Upper lobe of left lung (tissue), 6 donors: Measurements from ENCODE around the gene RRP1B. TPM values are rescaled to one million over a fixed set of nuclear protein-coding genes. Genes with fewer than 3 reads are reported as not detected.

Source experiments
- ATAC-seq, 2 donors: fragments of 200-7000 bp; cut with Tn5 transposase; one replicate each; pipeline ENCODE4 v1.9.1; 2022; ENCODE audit warnings: mild to moderate bottlenecking in 2 of 2, moderate library complexity in 2 of 2; ENCODE audit not compliant: low FRiP score in 2 of 2
- DNase-seq, 2 donors: peaks; one replicate each; pipeline ENCODE4 v3.0.0-alpha.2; 2019 to 2020
- H3K27ac ChIP-seq, 4 donors: fragments of 200-600 bp; sonication (generic); one replicate each; pipeline ENCODE4 v1.5.1; 2016 to 2019
- H3K27me3 ChIP-seq, 4 donors: fragments of 200-600 bp; sonication (generic); one replicate each; pipeline ENCODE4 v1.5.1; 2017 to 2019
- H3K36me3 ChIP-seq, 4 donors: fragments of 200-600 bp; sonication (generic); one replicate each; pipeline ENCODE4 v1.5.1; 2016 to 2019
- H3K4me1 ChIP-seq, 4 donors: fragments of 200-600 bp; sonication (generic); one replicate each; pipeline ENCODE4 v1.5.1; 2018 to 2019
- H3K4me3 ChIP-seq, 4 donors: fragments of 200-600 bp; sonication (generic); one replicate each; pipeline ENCODE4 v1.5.1; 2017 to 2019; ENCODE audit warnings: mild to moderate bottlenecking in 2 of 4, moderate library complexity in 1 of 4
- H3K9me3 ChIP-seq, 4 donors: fragments of 200-600 bp; sonication (generic); one replicate each; pipeline ENCODE4 v1.5.1; 2018 to 2019
- CTCF ChIP-seq, 6 experiments: fragments of 450-650 bp in 4 of 6; fragments of 200-600 bp in 2 of 6; sonication (generic) in 2 of 6; IDR thresholded peaks; one replicate each; pipeline ENCODE4 v1.5.1; 2016 to 2019; ENCODE audit warnings: antibody characterized with exemption in 6 of 6
- EP300 ChIP-seq, 4 donors: sonication (generic); formaldehyde crosslinking; IDR thresholded peaks; one replicate each; pipeline ENCODE4 v1.5.1; 2017; ENCODE audit warnings: antibody characterized with exemption in 4 of 4, control low read depth in 2 of 4
- POLR2A ChIP-seq, 4 donors: fragments of 450-650 bp; IDR thresholded peaks; one replicate each; pipeline ENCODE4 v1.5.1; 2016 to 2017; ENCODE audit warnings: antibody characterized with exemption in 4 of 4, mild to moderate bottlenecking in 2 of 4
- POLR2AphosphoS5 ChIP-seq, 2 donors: sonication (generic); formaldehyde crosslinking; IDR thresholded peaks; one replicate each; pipeline ENCODE4 v1.5.1; 2017; ENCODE audit warnings: antibody characterized with exemption in 2 of 2
- WGBS, 2 donors: methylation state at CpG; one replicate each; pipeline ENCODE4 v1.1.5; 2017 to 2018; 5-methylcytosine and 5-hydroxymethylcytosine counted together
- total RNA-seq, 6 donors: library from RNA; depleted of rRNA in 4 of 6; stranded (reverse); fragments of >200 nt in 4 of 6; gene quantifications; one replicate each; pipeline versions ENCODE4 v1.1.0 to v1.2.1, GENCODE V29; 2016 to 2021
- donor health status: DM: no; HTN: no; CAD: no; lungs with moderate emphysema.
- donor health status: DM: no; HTN: yes; CAD: no; lungs with severe emphysema.

RRP1B gene
- total RNA-seq, 6 donors from 2014 or later: 11.5 to 22.8 (median 19.7) TPM

GRCh38 chr21:43719748-43720538, 60.6 kb downstream of the RRP1B start:
- WGBS, 2 donors: 21 to 66% methylated on average over 10 to 24 of the region's 49 CpGs
- peaks cover 37 to 49% (median 40%) of the 10 kb centered on the region in 4 donors for H3K4me1 ChIP-seq
- peaks cover 6 to 13% (median 9%) of the 10 kb centered on the region in 4 donors for H3K36me3 ChIP-seq
- no peaks in the 10 kb centered on the region for H3K9me3 ChIP-seq
- peak in 1 of 6 experiments; percentile 9 for TF ChIP-seq CTCF (IDR thresholded peaks at IDR 0.05)
- peak in 1 of 4 donors; percentile 18 for TF ChIP-seq POLR2A (IDR thresholded peaks at IDR 0.05)
- no peak for TF ChIP-seq EP300 (IDR thresholded peaks at IDR 0.05)
- ATAC-seq (peak; percentile 17 to 27), DNase-seq (no peak)
- peak overlapping the region; percentile 93 to 98 (median 96) for H3K27ac ChIP-seq
- H3K4me3 ChIP-seq: peak overlapping the region; percentile 79 to 97 (median 95)
- H3K27me3 ChIP-seq: no peaks in the 10 kb centered on the region

- peak overlapping the region; percentile 79 to 97 (median 95) for H3K4me3 ChIP-seq
- peak overlapping the region; percentile 93 to 98 (median 96) for H3K27ac ChIP-seq
- no peaks in the 10 kb centered on the region for H3K27me3 ChIP-seq
- no peaks in the 10 kb centered on the region for H3K9me3 ChIP-seq
- DNase-seq (no peak), ATAC-seq (peak in 1 of 2 donors; percentile 9)
- peaks cover 6 to 13% (median 9%) of the 10 kb centered on the region in 4 donors for H3K36me3 ChIP-seq
- WGBS, 2 donors: 69 to 71% methylated on average over 11 to 16 of the region's 16 CpGs
- TF ChIP-seq POLR2A (IDR thresholded peaks at IDR 0.05) (no peak), POLR2AphosphoS5 (IDR thresholded peaks at IDR 0.05) (no peak), EP300 (IDR thresholded peaks at IDR 0.05) (no peak), CTCF (IDR thresholded peaks at IDR 0.05) (no peak)
- H3K4me1 ChIP-seq: peaks cover 44 to 56% (median 47%) of the 10 kb centered on the region in 4 donors
These were observed 61.3 kb downstream of the RRP1B start for GRCh38 chr21:43720539-43721166.

- DNase-seq (peak in 1 of 2 donors; percentile 56), ATAC-seq (no peak)
- H3K9me3 ChIP-seq: no peaks in the 10 kb centered on the region
- 60 to 66% methylated on average over 2 to 4 of the region's 4 CpGs for WGBS, 2 donors
- peak overlapping the region in 3 of 4 donors; percentile 79 to 97 (median 94) for H3K4me3 ChIP-seq
- no peaks in the 10 kb centered on the region for H3K27me3 ChIP-seq
- peaks cover 50 to 62% (median 52%) of the 10 kb centered on the region in 4 donors for H3K4me1 ChIP-seq
- H3K36me3 ChIP-seq: peaks cover 6 to 13% (median 9%) of the 10 kb centered on the region in 4 donors
- TF ChIP-seq EP300 (IDR thresholded peaks at IDR 0.05): peak in 1 of 4 donors; percentile 7
- TF ChIP-seq POLR2A (IDR thresholded peaks at IDR 0.05): no peak
- peak overlapping the region; percentile 93 to 98 (median 96) for H3K27ac ChIP-seq
These were observed 61.8 kb downstream of the RRP1B start for GRCh38 chr21:43721206-43721605.

GRCh38 chr21:43721939-43722338, 62.6 kb downstream of the RRP1B start:
- WGBS, 2 donors: 58 to 63% methylated on average over 3 of the region's 3 CpGs
- H3K4me3 ChIP-seq: peak overlapping the region in 2 of 4 donors; percentile 94 to 97
- H3K4me1 ChIP-seq: peaks cover 57 to 69% (median 60%) of the 10 kb centered on the region in 4 donors
- peaks cover 6 to 13% (median 9%) of the 10 kb centered on the region in 4 donors for H3K36me3 ChIP-seq
- peak in 1 of 2 donors; percentile 58 for DNase-seq
- TF ChIP-seq EP300 (IDR thresholded peaks at IDR 0.05) (no peak), POLR2A (IDR thresholded peaks at IDR 0.05) (no peak), POLR2AphosphoS5 (IDR thresholded peaks at IDR 0.05) (no peak), CTCF (IDR thresholded peaks at IDR 0.05) (no peak)
- H3K9me3 ChIP-seq: no peaks in the 10 kb centered on the region
- no peak for ATAC-seq
- H3K27ac ChIP-seq: peak overlapping the region; percentile 36 to 97 (median 76)
- no peaks in the 10 kb centered on the region for H3K27me3 ChIP-seq

- ATAC-seq: no peak
- TF ChIP-seq EP300 (IDR thresholded peaks at IDR 0.05): no peak
- TF ChIP-seq POLR2A (IDR thresholded peaks at IDR 0.05): no peak
- no peak for TF ChIP-seq POLR2AphosphoS5 (IDR thresholded peaks at IDR 0.05)
- no peak for TF ChIP-seq CTCF (IDR thresholded peaks at IDR 0.05)
- H3K27me3 ChIP-seq: no peaks in the 10 kb centered on the region
These were observed 64.3 kb downstream of the RRP1B start for GRCh38 chr21:43723648-43724047.

More at GRCh38 chr21:43723648-43724047, 64.3 kb downstream of the RRP1B start:
- DNase-seq: no peak
- Histone ChIP-seq H3K36me3 (peaks cover 6 to 13% (median 9%) of the 10 kb centered on the region in 4 donors), H3K9me3 (no peaks in the 10 kb centered on the region), H3K27ac (peak overlapping the region in 1 of 4 donors; percentile 50), H3K4me3 (no peak overlapping the region), H3K4me1 (peaks cover 69 to 80% (median 70%) of the 10 kb centered on the region in 4 donors)
- 87 to 91% methylated on average over 3 to 6 of the region's 12 CpGs for WGBS, 2 donors
